ENCODE results near the gene KRT5.

The KRT5 gene

GRCh38 chr12:52469853-52470252, 50.3 kb downstream of the KRT5 start:
- Histone ChIP-seq H3K27ac (no peak overlapping the region), H3K4me3 (ENCODE audit: low read depth, low read length) (no peak overlapping the region), H3K9me3 (ENCODE audit: severe bottlenecking) (no peaks in the 10 kb centered on the region), H3K36me3 (no peaks in the 10 kb centered on the region), H3K27me3 (ENCODE audit: insufficient read depth, low read depth, severe bottlenecking) (peaks cover 56% of the 10 kb centered on the region)
- TF ChIP-seq, protein P1, sequence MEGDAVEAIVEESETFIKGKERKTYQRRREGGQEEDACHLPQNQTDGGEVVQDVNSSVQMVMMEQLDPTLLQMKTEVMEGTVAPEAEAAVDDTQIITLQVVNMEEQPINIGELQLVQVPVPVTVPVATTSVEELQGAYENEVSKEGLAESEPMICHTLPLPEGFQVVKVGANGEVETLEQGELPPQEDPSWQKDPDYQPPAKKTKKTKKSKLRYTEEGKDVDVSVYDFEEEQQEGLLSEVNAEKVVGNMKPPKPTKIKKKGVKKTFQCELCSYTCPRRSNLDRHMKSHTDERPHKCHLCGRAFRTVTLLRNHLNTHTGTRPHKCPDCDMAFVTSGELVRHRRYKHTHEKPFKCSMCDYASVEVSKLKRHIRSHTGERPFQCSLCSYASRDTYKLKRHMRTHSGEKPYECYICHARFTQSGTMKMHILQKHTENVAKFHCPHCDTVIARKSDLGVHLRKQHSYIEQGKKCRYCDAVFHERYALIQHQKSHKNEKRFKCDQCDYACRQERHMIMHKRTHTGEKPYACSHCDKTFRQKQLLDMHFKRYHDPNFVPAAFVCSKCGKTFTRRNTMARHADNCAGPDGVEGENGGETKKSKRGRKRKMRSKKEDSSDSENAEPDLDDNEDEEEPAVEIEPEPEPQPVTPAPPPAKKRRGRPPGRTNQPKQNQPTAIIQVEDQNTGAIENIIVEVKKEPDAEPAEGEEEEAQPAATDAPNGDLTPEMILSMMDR (IDR thresholded peaks at IDR 0.05; ENCODE audit: low read depth, low read length) = no peak
- DNase-seq = no peak

DNA sequence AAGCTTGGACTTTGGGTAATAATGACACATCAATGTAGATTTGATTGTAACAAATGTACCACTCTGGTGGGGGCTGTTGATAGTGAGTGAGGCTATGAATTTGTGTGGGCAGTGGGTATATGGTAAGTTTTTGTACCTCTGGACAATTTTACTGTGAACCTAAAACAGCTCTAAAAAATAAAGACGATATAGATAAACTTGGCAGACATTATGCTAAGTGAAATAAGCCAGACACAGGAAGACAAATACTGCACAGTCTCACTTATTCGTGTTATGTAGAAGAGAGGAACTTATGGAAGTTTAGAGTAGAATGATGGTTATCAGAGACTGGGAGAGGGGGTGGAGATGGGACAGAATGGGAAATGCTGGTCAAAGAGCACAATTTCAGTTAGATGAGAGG, 55.3 kb downstream of the KRT5 start:
- H3K27ac ChIP-seq = no peak overlapping the region
- peaks cover 77% of the 10 kb centered on the region for H3K27me3 ChIP-seq (ENCODE audit: insufficient read depth, low read depth, severe bottlenecking)
- no peak for DNase-seq
- no peaks in the 10 kb centered on the region for H3K9me3 ChIP-seq (ENCODE audit: severe bottlenecking)
- H3K36me3 ChIP-seq = no peaks in the 10 kb centered on the region
- H3K4me3 ChIP-seq (ENCODE audit: low read depth, low read length) = no peak overlapping the region
- TF ChIP-seq, protein P1 (IDR thresholded peaks at IDR 0.05; ENCODE audit: low read depth, low read length) = no peak

All from WERI-Rb-1 (cell line).